Endothelial cell of umbilical vein (primary cell): ENCODE results near the gene HPSE2. TPM values are rescaled to one million over a fixed set of nuclear protein-coding genes. Genes with fewer than 3 reads are reported as not detected.

ENCODE experiments used
- BruUV-seq: library from RNA; stranded (reverse); fragments of 400-500 nt; replicated peaks from 2 replicates; lab custom pipeline; 2021; lab: Mats Ljungman, UMichigan
- CTCF ChIA-PET: fragments of 300-600, 350-600 bp; sonication (Branson Sonifier 250); formaldehyde crosslinking; loops from one replicate; lab custom pipeline; 2021; ENCODE audit warnings: antibody characterized with exemption, inconsistent platforms; lab: Charles Lee
- POLR2A ChIA-PET: fragments of 300-600, 350-600 bp; sonication (Branson Sonifier 250); formaldehyde crosslinking; loops from one replicate; lab custom pipeline; 2021; ENCODE audit warnings: antibody characterized with exemption, inconsistent platforms; lab: Charles Lee
- DNase-seq: peaks from one replicate; pipeline ENCODE4 v3.0.0-alpha.2; 2011; ENCODE audit warnings: low read depth, low spot score
- FAIRE-seq: peaks from 2 replicates; lab custom pipeline; 2011; peaks lifted over from hg19 to GRCh38; lab: Jason Lieb, UNC
- H2AFZ ChIP-seq: 2 replicates; pipeline ENCODE4 v1.6.0; 2012; ENCODE audit warnings: low read depth, low read length, control low read depth, inconsistent platforms
- H3K27ac ChIP-seq: 2 replicates; pipeline ENCODE4 v1.5.1; 2011; ENCODE audit warnings: low read depth, mild to moderate bottlenecking, control low read depth, low read length, moderate library complexity; ENCODE audit not compliant: insufficient read depth
- H3K27me3 ChIP-seq, 2 experiments: 2 replicates each; pipeline versions ENCODE4 v1.6.0 to v1.6.1; 2011; ENCODE audit warnings: low read length in 2 of 2, mixed read lengths in 1 of 2; ENCODE audit not compliant: control insufficient read depth in 2 of 2, insufficient read depth in 2 of 2
- H3K36me3 ChIP-seq, 2 experiments: 2 replicates in 1 of 2; 3 replicates in 1 of 2; pipeline ENCODE4 v1.5.1; 2011; ENCODE audit warnings: low read length in 2 of 2, mild to moderate bottlenecking in 1 of 2, moderate library complexity in 1 of 2; ENCODE audit not compliant: control insufficient read depth in 2 of 2, insufficient read depth in 2 of 2; ENCODE audit errors: extremely low read depth in 1 of 2
- H3K4me1 ChIP-seq: 3 replicates; pipeline ENCODE4 v1.5.1; 2011; ENCODE audit warnings: mild to moderate bottlenecking, low read length; ENCODE audit not compliant: control insufficient read depth, insufficient read depth; ENCODE audit errors: extremely low read depth
- H3K4me2 ChIP-seq: 2 replicates; pipeline ENCODE4 v1.6.1; 2011; ENCODE audit warnings: low read length, control low read depth, mixed read lengths; ENCODE audit not compliant: insufficient read depth
- H3K4me3 ChIP-seq, 3 experiments: fragments of 200-600 bp in 1 of 3; sonication (generic), shearing (Covaris generic) in 1 of 3; replicated peaks in 1 of 3; 2 replicates each; pipeline ENCODE4 v1.5.1; 2011 to 2016; ENCODE audit warnings: control low read depth in 3 of 3, low read length in 3 of 3, mild to moderate bottlenecking in 2 of 3, inconsistent platforms in 1 of 3, low read depth in 1 of 3, moderate library complexity in 1 of 3; ENCODE audit not compliant: insufficient read depth in 1 of 3
- H3K79me2 ChIP-seq: 2 replicates; pipeline ENCODE4 v1.6.0; 2012; ENCODE audit warnings: low read length, inconsistent platforms; ENCODE audit not compliant: control insufficient read depth, insufficient read depth
- H3K9ac ChIP-seq: replicated peaks from 2 replicates; pipeline ENCODE3; 2011; ENCODE audit warnings: low read length, control low read depth; ENCODE audit not compliant: insufficient read depth; ENCODE audit errors: extremely low read depth
- H3K9me1 ChIP-seq: replicated peaks from 3 replicates; pipeline ENCODE4 v1.6.0; 2011; ENCODE audit warnings: mild to moderate bottlenecking, low read length; ENCODE audit not compliant: control insufficient read depth, insufficient read depth; ENCODE audit errors: extremely low read depth
- H3K9me3 ChIP-seq: replicated peaks from 2 replicates; pipeline ENCODE4 v1.5.1; 2012; ENCODE audit warnings: low read length, inconsistent platforms; ENCODE audit not compliant: control insufficient read depth, insufficient read depth
- H4K20me1 ChIP-seq: replicated peaks from 2 replicates; pipeline ENCODE3; 2011; ENCODE audit warnings: mild to moderate bottlenecking, low read length; ENCODE audit not compliant: control insufficient read depth, insufficient read depth; ENCODE audit errors: extremely low read depth
- EZH2 ChIP-seq: IDR thresholded peaks from 2 replicates; pipeline ENCODE4 v1.6.1; 2012; ENCODE audit warnings: borderline replicate concordance, low read depth, mild to moderate bottlenecking, moderate library complexity, low read length, inconsistent platforms; ENCODE audit not compliant: severe bottlenecking
- GATA2 ChIP-seq: IDR thresholded peaks from 2 replicates; pipeline ENCODE4 v1.7.0; 2011; ENCODE audit warnings: low read depth, mild to moderate bottlenecking, moderate library complexity, mixed read lengths, low read length; ENCODE audit not compliant: insufficient read length, insufficient read depth
- JUN ChIP-seq: IDR thresholded peaks from 2 replicates; pipeline ENCODE4 v1.6.1; 2011; ENCODE audit warnings: borderline replicate concordance, low read depth; ENCODE audit not compliant: insufficient read length, insufficient read depth
- MYC ChIP-seq: IDR thresholded peaks from one replicate; pipeline ENCODE4 v1.6.1; 2011; ENCODE audit warnings: mild to moderate bottlenecking, low read depth, low read length
- dilution Hi-C: fragments of 300-500 bp; cut with MboI; formaldehyde crosslinking; loops from one replicate; pipeline ENCODE4 v1.15.0; 2019; ENCODE audit warnings: low sequenced_read_pairs; ENCODE audit not compliant: extremely low pct_ligation_motif_present
- intact Hi-C: fragments of 100-400 bp; cut with micrococcal nuclease; formaldehyde crosslinking; loops from one replicate; pipeline ENCODE4 v1.10.0; 2022
- polyA plus RNA-seq, 4 experiments: library from polyadenylated mRNA; depleted of rRNA in 3 of 4; stranded (reverse) in 3 of 4; unstranded in 1 of 4; fragments of >200 nt; gene quantifications; 2 replicates each; pipeline versions ENCODE4 v1.2.1 to v1.2.3, GENCODE V29; 2011 to 2012; ENCODE audit warnings: missing spikeins in 1 of 4
- total RNA-seq: library from RNA; stranded (reverse); gene quantifications from 2 replicates; pipeline ENCODE4 v1.2.3, GENCODE V29; 2021
- TF ChIP-seq, protein P1 (sequence below), 2 donors: IDR thresholded peaks; 1 replicate in 1 of 2; 2 replicates in 1 of 2; pipeline ENCODE4 v1.5.1; 2011; ENCODE audit warnings: low read length in 2 of 2, mild to moderate bottlenecking in 2 of 2, moderate library complexity in 2 of 2, control low read depth in 1 of 2, inconsistent platforms in 1 of 2, low read depth in 1 of 2; ENCODE audit not compliant: insufficient read depth in 1 of 2; ENCODE audit errors: extremely low read depth in 1 of 2

HPSE2 gene
- total and polyA plus RNA-seq, 2 donors (not counting 3 experiments of a cell fraction or from before 2014, with no cell fraction given), result not detected

DNA sequence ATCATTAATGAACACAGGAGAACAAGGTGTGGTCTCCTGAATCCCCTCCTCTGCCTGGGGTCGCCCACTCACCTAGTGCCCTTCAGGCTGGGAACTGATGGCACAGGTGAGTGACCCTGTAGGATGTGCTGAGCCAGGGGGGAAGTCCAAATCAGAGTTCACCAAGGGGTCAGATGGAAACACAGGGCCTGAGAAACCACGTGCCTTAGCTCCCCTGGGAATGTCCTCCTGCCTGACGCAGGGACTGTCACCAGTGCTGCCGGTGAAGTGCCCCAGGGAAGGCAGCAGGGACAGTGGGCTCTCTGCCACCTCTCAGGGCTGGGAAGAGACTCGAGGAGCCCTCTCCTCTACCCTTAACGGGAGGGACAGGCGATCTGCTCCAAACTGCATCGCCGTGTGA, 814.9 kb downstream of the HPSE2 start:
- no peaks in the 10 kb centered on the region for H4K20me1 ChIP-seq
- no peaks in the 10 kb centered on the region for H3K9me3 ChIP-seq
- H3K79me2 ChIP-seq, result no peaks in the 10 kb centered on the region
- no peak for DNase-seq
- BruUV-seq, result no TSS peak
- peaks cover 3 to 36% of the 10 kb centered on the region in 2 experiments for H3K36me3 ChIP-seq
- dilution Hi-C loops, result no loop called here
- H2AFZ ChIP-seq, result no peak overlapping the region
- H3K27me3 ChIP-seq, result no peaks in the 10 kb centered on the region
- TF ChIP-seq EZH2, result no peak
- no peak for TF ChIP-seq MYC
- TF ChIP-seq JUN, result no peak
- TF ChIP-seq, protein P1, sequence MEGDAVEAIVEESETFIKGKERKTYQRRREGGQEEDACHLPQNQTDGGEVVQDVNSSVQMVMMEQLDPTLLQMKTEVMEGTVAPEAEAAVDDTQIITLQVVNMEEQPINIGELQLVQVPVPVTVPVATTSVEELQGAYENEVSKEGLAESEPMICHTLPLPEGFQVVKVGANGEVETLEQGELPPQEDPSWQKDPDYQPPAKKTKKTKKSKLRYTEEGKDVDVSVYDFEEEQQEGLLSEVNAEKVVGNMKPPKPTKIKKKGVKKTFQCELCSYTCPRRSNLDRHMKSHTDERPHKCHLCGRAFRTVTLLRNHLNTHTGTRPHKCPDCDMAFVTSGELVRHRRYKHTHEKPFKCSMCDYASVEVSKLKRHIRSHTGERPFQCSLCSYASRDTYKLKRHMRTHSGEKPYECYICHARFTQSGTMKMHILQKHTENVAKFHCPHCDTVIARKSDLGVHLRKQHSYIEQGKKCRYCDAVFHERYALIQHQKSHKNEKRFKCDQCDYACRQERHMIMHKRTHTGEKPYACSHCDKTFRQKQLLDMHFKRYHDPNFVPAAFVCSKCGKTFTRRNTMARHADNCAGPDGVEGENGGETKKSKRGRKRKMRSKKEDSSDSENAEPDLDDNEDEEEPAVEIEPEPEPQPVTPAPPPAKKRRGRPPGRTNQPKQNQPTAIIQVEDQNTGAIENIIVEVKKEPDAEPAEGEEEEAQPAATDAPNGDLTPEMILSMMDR (IDR thresholded peaks at IDR 0.05; ENCODE audit: extremely low read depth in 1 of 2, insufficient read depth in 1 of 2, low read depth in 1 of 2, low read length in 2 of 2), result no peak
- TF ChIP-seq GATA2, result no peak
- intact Hi-C loops, result no loop called here
- FAIRE-seq, result no peak
- no peak overlapping the region for H3K4me2 ChIP-seq
- ChIA-PET CTCF (interaction anchor here (1.4 to 1.7 kb wide), 2 partner anchors 11 to 158 kb away, joined by 3 to 4 read pairs; no protein-coding TSS in a partner anchor), POLR2A (no interaction called here)
- H3K9me1 ChIP-seq, result no peaks in the 10 kb centered on the region
- H3K27ac ChIP-seq, result no peak overlapping the region
- peaks cover under 1% of the 10 kb centered on the region for H3K4me1 ChIP-seq
- no peak overlapping the region for H3K9ac ChIP-seq
- H3K4me3 ChIP-seq, result no peak overlapping the region
